ENCODE measurements around the gene HOXA7. TPM values are rescaled to one million over a fixed set of nuclear protein-coding genes. Genes with fewer than 3 reads are reported as not detected.

HOXA7 gene
- total and polyA plus RNA-seq, 10 of the 15 experiments (the other 5 are each of a cell fraction or from before 2014, with no cell fraction given), result not detected

GRCh38 chr7:27185854-27186667, 29.6 kb upstream of the HOXA7 start:
- ChIA-PET CTCF (interaction anchor here (2.1 kb wide), 1 partner anchor 10 kb away, joined by 7 read pairs; no protein-coding TSS in a partner anchor), RAD21 (ENCODE audit: unreplicated experiment) (no interaction called here), POLR2A (no interaction called here), SMC1A (ENCODE audit: uncharacterized antibody, unreplicated experiment) (interaction anchor here (1.2 kb wide), 1 partner anchor 10 kb away, joined by 5 read pairs; no protein-coding TSS in a partner anchor)
- no peak for TF ChIP-seq NR2F1 (conservative IDR thresholded peaks at IDR 0.05)
- TF ChIP-seq E2F8 (IDR thresholded peaks at IDR 0.05; ENCODE audit: low read depth, partially characterized antibody), result no peak
- TF ChIP-seq, protein P1, sequence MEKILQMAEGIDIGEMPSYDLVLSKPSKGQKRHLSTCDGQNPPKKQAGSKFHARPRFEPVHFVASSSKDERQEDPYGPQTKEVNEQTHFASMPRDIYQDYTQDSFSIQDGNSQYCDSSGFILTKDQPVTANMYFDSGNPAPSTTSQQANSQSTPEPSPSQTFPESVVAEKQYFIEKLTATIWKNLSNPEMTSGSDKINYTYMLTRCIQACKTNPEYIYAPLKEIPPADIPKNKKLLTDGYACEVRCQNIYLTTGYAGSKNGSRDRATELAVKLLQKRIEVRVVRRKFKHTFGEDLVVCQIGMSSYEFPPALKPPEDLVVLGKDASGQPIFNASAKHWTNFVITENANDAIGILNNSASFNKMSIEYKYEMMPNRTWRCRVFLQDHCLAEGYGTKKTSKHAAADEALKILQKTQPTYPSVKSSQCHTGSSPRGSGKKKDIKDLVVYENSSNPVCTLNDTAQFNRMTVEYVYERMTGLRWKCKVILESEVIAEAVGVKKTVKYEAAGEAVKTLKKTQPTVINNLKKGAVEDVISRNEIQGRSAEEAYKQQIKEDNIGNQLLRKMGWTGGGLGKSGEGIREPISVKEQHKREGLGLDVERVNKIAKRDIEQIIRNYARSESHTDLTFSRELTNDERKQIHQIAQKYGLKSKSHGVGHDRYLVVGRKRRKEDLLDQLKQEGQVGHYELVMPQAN (conservative IDR thresholded peaks at IDR 0.05), result no peak
- TF ChIP-seq NFXL1 (IDR thresholded peaks at IDR 0.05; ENCODE audit: borderline replicate concordance), result no peak
- TF ChIP-seq BRCA1 (IDR thresholded peaks at IDR 0.05; ENCODE audit: low read depth, low read length), result no peak
- TF ChIP-seq YY1 (IDR thresholded peaks at IDR 0.05; ENCODE audit: low read depth, low read length), result no peak
- TF ChIP-seq PAX8 (IDR thresholded peaks at IDR 0.05), result no peak
- TF ChIP-seq RB1 (IDR thresholded peaks at IDR 0.05; ENCODE audit: borderline replicate concordance), result no peak
- intact Hi-C loops (cut with micrococcal nuclease; ENCODE audit: unreplicated experiment), result no loop called here
- H3K9me3 ChIP-seq (replicated peaks; ENCODE audit: control insufficient read depth, insufficient read depth, low read length), result no peaks in the 10 kb centered on the region; the same call in 2 of the 3 replicates
- no peak for FAIRE-seq
- no peaks in the 10 kb centered on the region for H3K4me1 ChIP-seq (ENCODE audit: control insufficient read depth, insufficient read depth, low read length)
- no peak for DNase-seq (ENCODE audit: low read depth, low spot score)
- no peak overlapping the region for H3K4me2 ChIP-seq (ENCODE audit: control insufficient read depth, insufficient read depth)
- no peaks in the 10 kb centered on the region for H3K36me3 ChIP-seq (ENCODE audit: control insufficient read depth in 2 of 2, insufficient read depth in 2 of 2, low read length in 1 of 2)
- no peaks in the 10 kb centered on the region for H3K79me2 ChIP-seq (ENCODE audit: control insufficient read depth, insufficient read depth, low read length)
- H3K27ac ChIP-seq (ENCODE audit: control insufficient read depth, insufficient read depth), result no peak overlapping the region
- no peak overlapping the region for H3K4me3 ChIP-seq
- in situ Hi-C loops (cut with MboI), result no loop called here
- peaks cover 45 to 52% of the 10 kb centered on the region in 2 experiments for H3K27me3 ChIP-seq (replicated peaks in 1 of 2; ENCODE audit: control insufficient read depth in 2 of 2, insufficient read depth in 2 of 2, low read length in 1 of 2)
- 12% methylated on average over 24 of the region's 24 CpGs for WGBS (ENCODE audit: insufficient coverage, insufficient replicate concordance, low lambda C conversion rate, missing lambda C conversion rate)
- no peak for ATAC-seq
- H3K9ac ChIP-seq (ENCODE audit: control insufficient read depth, insufficient read depth, low read length), result no peak overlapping the region
- H2AFZ ChIP-seq (ENCODE audit: control insufficient read depth, low read depth, low read length), result no peak overlapping the region
- no peaks in the 10 kb centered on the region for H4K20me1 ChIP-seq (ENCODE audit: control insufficient read depth, insufficient read depth)
- BruUV-seq (replicated peaks), result no TSS peak
